BLaER1 treated with 17β-estradiol and CSF1 and Interleukin-3, amounts not matched to agents 10 nM and 100 nM (cell line): Measurements from ENCODE around the gene RTN4.
A peak's percentile ranks its signal among the peaks of the same experiment; 100 is the strongest.

Experiments used
- H3K27ac ChIP-seq, 11 experiments: shearing (Covaris generic); formaldehyde crosslinking; 2 replicates each; pipeline ENCODE4 v1.8.1; 2022
- H3K27me3 ChIP-seq, 11 experiments: shearing (Covaris generic); formaldehyde crosslinking; 2 replicates each; pipeline ENCODE4 v1.8.1; 2022
- H3K36me3 ChIP-seq, 11 experiments: shearing (Covaris generic); formaldehyde crosslinking; 2 replicates each; pipeline ENCODE4 v1.8.1; 2022
- H3K4me1 ChIP-seq, 10 experiments: shearing (Covaris generic); formaldehyde crosslinking; 2 replicates each; pipeline ENCODE4 v1.8.1; 2022
- H3K4me2 ChIP-seq, 11 experiments: shearing (Covaris generic); formaldehyde crosslinking; 2 replicates each; pipeline ENCODE4 v1.8.1; 2022
- H3K4me3 ChIP-seq, 10 experiments: shearing (Covaris generic); formaldehyde crosslinking; 2 replicates each; pipeline ENCODE4 v1.8.1; 2022
- H3K9ac ChIP-seq, 11 experiments: shearing (Covaris generic); formaldehyde crosslinking; 2 replicates each; pipeline ENCODE4 v1.8.1; 2022
- H3K9me3 ChIP-seq, 11 experiments: shearing (Covaris generic); formaldehyde crosslinking; replicated peaks in 1 of 11; 2 replicates each; pipeline ENCODE4 v1.8.1; 2022
- H4K20me1 ChIP-seq, 11 experiments: shearing (Covaris generic); formaldehyde crosslinking; 2 replicates each; pipeline ENCODE4 v1.8.1; 2022
- Cebpa-rat ChIP-seq, 11 experiments: shearing (Covaris generic); IDR thresholded peaks; 2 replicates each; pipeline ENCODE4 v1.8.1; 2022

The RTN4 gene

DNA sequence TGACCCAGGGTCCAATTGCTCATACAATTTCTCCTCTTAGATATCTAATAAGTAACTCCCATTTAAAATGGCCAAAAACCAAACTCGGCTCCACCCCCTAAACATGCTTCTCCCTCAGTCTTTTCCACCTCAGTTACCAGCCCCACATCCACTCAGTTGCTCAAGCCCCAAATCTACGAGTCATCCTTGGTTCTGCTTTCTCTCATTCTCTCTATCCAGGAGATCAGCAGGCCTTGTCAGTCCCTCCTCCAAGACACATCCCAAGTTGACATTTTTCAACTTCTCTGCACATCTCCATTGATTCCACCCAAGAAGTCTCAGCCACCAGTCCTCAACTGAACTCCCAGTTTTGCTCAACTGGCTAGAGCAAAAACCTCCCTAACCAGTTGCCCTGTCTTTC lies 40.5 kb upstream of the RTN4 start:
- Histone ChIP-seq H3K27me3 (no peaks in the 10 kb centered on the region), H3K4me2 (peak overlapping the region in 8 of 11 experiments; percentile 10 to 70 (median 50); a peak in 14 of 22 replicates), H3K4me3 (no peak overlapping the region), H3K27ac (peak overlapping the region in 7 of 11 experiments; percentile 10 to 64 (median 49); a peak in 14 of 22 replicates), H3K36me3 (no peaks in the 10 kb centered on the region), H3K9ac (peak overlapping the region in 1 of 11 experiments; percentile 18; a peak in 1 of 22 replicates), H3K4me1 (peaks cover 0 to 63% (median 42%) of the 10 kb centered on the region in 10 experiments; a peak in 17 of 20 replicates), H4K20me1 (no peaks in the 10 kb centered on the region), H3K9me3 (peaks cover 13 to 21% (median 18%) of the 10 kb centered on the region in 11 experiments; a peak in 21 of 22 replicates)
- 0 out of 22 replicates have a peak, but pooled peaks of 1 of the 11 experiments have one; percentile 17 for TF ChIP-seq Cebpa-rat (IDR thresholded peaks at IDR 0.05)

DNA sequence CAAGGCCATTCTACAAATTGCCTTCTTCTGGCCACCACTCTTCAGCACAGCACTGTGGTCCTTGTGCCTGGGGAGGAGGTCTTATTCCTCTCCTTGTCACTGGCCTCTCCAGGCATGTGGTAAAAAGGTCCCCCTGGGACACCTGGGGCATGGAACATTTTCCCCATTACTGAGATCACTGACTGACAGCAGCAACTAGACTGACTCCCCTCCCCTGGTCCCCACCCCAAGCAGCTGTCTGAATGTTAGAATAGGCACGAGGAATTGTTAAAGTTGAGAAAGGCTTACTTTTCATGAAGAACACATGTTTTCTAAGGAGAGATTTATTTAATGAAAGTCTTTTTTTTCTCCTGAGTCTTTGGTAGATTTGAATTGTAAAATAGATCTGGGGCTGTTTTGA lies 39.5 kb upstream of the RTN4 start:
- no peaks in the 10 kb centered on the region for H3K27me3 ChIP-seq
- peak overlapping the region in 4 of 11 experiments; percentile 10 to 60 (median 34); a peak in 4 of 22 replicates for H3K27ac ChIP-seq
- peaks cover 0 to 63% (median 41%) of the 10 kb centered on the region in 10 experiments; a peak in 18 of 20 replicates for H3K4me1 ChIP-seq
- H3K9me3 ChIP-seq: peaks cover 13 to 21% (median 18%) of the 10 kb centered on the region in 11 experiments; a peak in 21 of 22 replicates
- H3K36me3 ChIP-seq: no peaks in the 10 kb centered on the region
- TF ChIP-seq Cebpa-rat (IDR thresholded peaks at IDR 0.05): no peak
- H3K4me2 ChIP-seq: peak overlapping the region in 4 of 11 experiments; percentile 43 to 68 (median 56); a peak in 7 of 22 replicates
- H3K4me3 ChIP-seq: no peak overlapping the region
- H4K20me1 ChIP-seq: no peaks in the 10 kb centered on the region
- no peak overlapping the region for H3K9ac ChIP-seq

- Histone ChIP-seq H3K9ac (no peak overlapping the region), H3K27me3 (no peaks in the 10 kb centered on the region), H3K27ac (no peak overlapping the region), H3K36me3 (no peaks in the 10 kb centered on the region), H3K9me3 (peaks cover 13 to 21% (median 18%) of the 10 kb centered on the region in 11 experiments; a peak in 21 of 22 replicates), H3K4me2 (peak overlapping the region in 1 of 11 experiments; percentile 21; a peak in 1 of 22 replicates), H3K4me3 (no peak overlapping the region), H4K20me1 (no peaks in the 10 kb centered on the region), H3K4me1 (peaks cover 0 to 63% (median 32%) of the 10 kb centered on the region in 10 experiments; a peak in 18 of 20 replicates)
- no peak for TF ChIP-seq Cebpa-rat (IDR thresholded peaks at IDR 0.05)
Observed at GRCh38 chr2:55088400-55088799, 38.1 kb upstream of the RTN4 start.

- Histone ChIP-seq H4K20me1 (no peaks in the 10 kb centered on the region), H3K4me3 (no peak overlapping the region), H3K4me1 (peaks cover 0 to 63% (median 35%) of the 10 kb centered on the region in 10 experiments; a peak in 14 of 20 replicates), H3K36me3 (no peaks in the 10 kb centered on the region), H3K27ac (no peak overlapping the region), H3K9me3 (peaks cover 13 to 21% (median 18%) of the 10 kb centered on the region in 11 experiments; a peak in 21 of 22 replicates), H3K27me3 (no peaks in the 10 kb centered on the region), H3K4me2 (peak overlapping the region in 4 of 11 experiments; percentile 13 to 21 (median 16); a peak in 5 of 22 replicates), H3K9ac (no peak overlapping the region)
- no peak for TF ChIP-seq Cebpa-rat (IDR thresholded peaks at IDR 0.05)
Observed at GRCh38 chr2:55087936-55088335, 37.7 kb upstream of the RTN4 start.

- no peaks in the 10 kb centered on the region for H4K20me1 ChIP-seq
- peaks cover 0 to 63% (median 37%) of the 10 kb centered on the region in 10 experiments; a peak in 14 of 20 replicates for H3K4me1 ChIP-seq
- no peak overlapping the region for H3K27ac ChIP-seq
- peaks cover 13 to 21% (median 17%) of the 10 kb centered on the region in 11 experiments; a peak in 21 of 22 replicates for H3K9me3 ChIP-seq
- no peak overlapping the region for H3K9ac ChIP-seq
- H3K4me3 ChIP-seq: no peak overlapping the region
- H3K36me3 ChIP-seq: no peaks in the 10 kb centered on the region
- no peaks in the 10 kb centered on the region for H3K27me3 ChIP-seq
- H3K4me2 ChIP-seq: peak overlapping the region in 3 of 11 experiments; percentile 14 to 21 (median 18); a peak in 5 of 22 replicates
- no peak for TF ChIP-seq Cebpa-rat (IDR thresholded peaks at IDR 0.05)
Observed at GRCh38 chr2:55087501-55087900, 37.2 kb upstream of the RTN4 start.

DNA sequence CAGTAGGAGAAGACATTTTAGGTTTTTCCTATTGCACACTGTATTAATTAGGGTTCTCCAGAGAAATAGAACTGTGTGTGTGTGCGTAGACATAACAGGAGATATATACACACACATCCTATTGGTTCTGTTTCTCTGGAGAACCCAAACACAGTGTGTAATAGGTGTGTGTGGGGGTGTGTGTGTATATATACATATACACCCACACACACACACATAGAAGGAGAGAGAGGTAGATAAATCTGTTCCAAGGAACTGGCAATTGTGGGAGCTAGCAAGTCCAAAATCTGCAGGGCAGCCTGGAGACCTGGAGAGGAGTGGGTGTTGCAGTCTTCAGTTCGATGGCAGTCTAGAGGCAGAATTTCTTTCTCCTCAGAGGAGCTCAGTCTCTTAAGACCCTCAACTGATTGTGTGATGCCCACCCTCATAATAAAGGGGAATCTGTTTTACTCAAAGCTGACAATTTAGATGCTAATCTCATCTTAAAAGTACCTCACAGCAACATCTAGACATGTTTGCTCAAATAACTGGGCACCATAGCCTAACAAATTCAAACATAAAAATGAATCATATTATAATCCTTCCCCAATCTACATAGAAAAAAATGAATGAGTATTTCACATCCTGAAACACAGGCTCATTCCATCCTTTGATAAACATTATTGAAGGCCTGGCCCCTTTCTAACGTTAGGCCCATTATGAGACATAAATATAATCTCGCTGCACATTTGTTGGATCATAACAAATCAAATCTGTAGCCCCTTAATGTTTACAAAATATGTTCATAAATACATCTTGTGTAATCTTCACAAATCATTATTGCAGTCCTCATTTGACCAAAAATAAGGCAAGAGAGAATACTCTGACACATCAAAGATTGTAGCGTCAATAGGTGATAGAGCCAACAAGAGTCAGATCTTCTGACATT lies 35.1 kb upstream of the RTN4 start:
- peaks cover 5 to 11% (median 9%) of the 10 kb centered on the region in 11 experiments; a peak in 21 of 22 replicates for H3K9me3 ChIP-seq
- no peak overlapping the region for H3K4me3 ChIP-seq
- H3K36me3 ChIP-seq: no peaks in the 10 kb centered on the region
- no peak overlapping the region for H3K27ac ChIP-seq
- H4K20me1 ChIP-seq: no peaks in the 10 kb centered on the region
- H3K4me1 ChIP-seq: peaks cover 0 to 52% (median 25%) of the 10 kb centered on the region in 10 experiments; a peak in 14 of 20 replicates
- H3K27me3 ChIP-seq: no peaks in the 10 kb centered on the region
- peak overlapping the region in 4 of 11 experiments; percentile 7 to 77 (median 64); a peak in 4 of 22 replicates for H3K4me2 ChIP-seq
- H3K9ac ChIP-seq: no peak overlapping the region
- no peak for TF ChIP-seq Cebpa-rat (IDR thresholded peaks at IDR 0.05)

DNA sequence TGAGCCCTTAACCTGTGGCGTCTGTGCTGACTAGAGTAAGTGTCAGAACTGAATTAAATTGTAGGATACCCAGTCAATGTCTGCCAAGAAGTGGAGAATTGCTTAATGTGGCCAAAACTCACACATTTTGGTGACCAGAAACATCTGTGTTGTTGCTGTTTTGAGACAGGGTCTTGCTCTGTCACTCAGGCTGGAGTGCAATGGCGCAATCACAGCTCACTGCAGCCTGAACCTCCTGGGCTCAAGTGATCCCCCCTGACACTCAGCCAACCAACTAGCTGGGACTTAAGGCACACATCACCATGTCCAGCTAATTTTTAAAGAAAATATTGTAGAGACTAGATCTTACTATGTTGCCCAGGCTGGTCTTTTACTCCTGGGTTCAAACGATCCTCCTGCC lies 34.4 kb upstream of the RTN4 start:
- Histone ChIP-seq H4K20me1 (no peaks in the 10 kb centered on the region), H3K9me3 (peaks cover 12 to 18% (median 16%) of the 10 kb centered on the region in 11 experiments; a peak in 21 of 22 replicates), H3K4me2 (peak overlapping the region in 9 of 11 experiments; percentile 3 to 77 (median 17); a peak in 8 of 22 replicates), H3K9ac (no peak overlapping the region), H3K4me3 (no peak overlapping the region), H3K27ac (no peak overlapping the region), H3K4me1 (peaks cover 0 to 44% (median 21%) of the 10 kb centered on the region in 10 experiments; a peak in 13 of 20 replicates), H3K36me3 (no peaks in the 10 kb centered on the region), H3K27me3 (no peaks in the 10 kb centered on the region)
- peak in 3 of 11 experiments; percentile 11 to 56 (median 48); a peak in 2 of 22 replicates for TF ChIP-seq Cebpa-rat (IDR thresholded peaks at IDR 0.05)

GRCh38 chr2:55080204-55080738 lies 30.0 kb upstream of the RTN4 start:
- Histone ChIP-seq H3K4me3 (no peak overlapping the region), H3K4me2 (no peak overlapping the region), H3K9ac (no peak overlapping the region), H3K27me3 (no peaks in the 10 kb centered on the region), H3K27ac (no peak overlapping the region), H3K9me3 (peaks cover 13 to 44% (median 29%) of the 10 kb centered on the region in 11 experiments; a peak in 21 of 22 replicates), H3K36me3 (no peaks in the 10 kb centered on the region), H3K4me1 (peaks cover 0 to 47% (median 23%) of the 10 kb centered on the region in 10 experiments; a peak in 15 of 20 replicates), H4K20me1 (no peaks in the 10 kb centered on the region)
- no peak for TF ChIP-seq Cebpa-rat (IDR thresholded peaks at IDR 0.05)
